Stimulated activated CD8-positive, alpha-beta memory T cell treated with anti-CD3 and anti-CD28 coated beads, Interleukin-12 subunit alpha, Interleukin-12 subunit beta, amount 100 ng/mL, for 24 hours (primary cell): Measurements from ENCODE around the gene TBX20.
"Not testable (repeated sequence)": the region's sequence is repeated elsewhere in the genome, so short reads cannot be mapped to it uniquely, and the experiment has no call there.

Experiments
- DNase-seq: peaks from one replicate; pipeline ENCODE4 v3.0.0-alpha.2; 2020; ENCODE audit errors: extremely low read depth

TBX20 gene

GRCh38 chr7:35255443-35256255 is 1.7 kb upstream of the TBX20 start:
- DNase-seq, result no peak

- no peak for DNase-seq
Observed at GRCh38 chr7:35254496-35255442, 869 bp upstream of the TBX20 start.

DNA sequence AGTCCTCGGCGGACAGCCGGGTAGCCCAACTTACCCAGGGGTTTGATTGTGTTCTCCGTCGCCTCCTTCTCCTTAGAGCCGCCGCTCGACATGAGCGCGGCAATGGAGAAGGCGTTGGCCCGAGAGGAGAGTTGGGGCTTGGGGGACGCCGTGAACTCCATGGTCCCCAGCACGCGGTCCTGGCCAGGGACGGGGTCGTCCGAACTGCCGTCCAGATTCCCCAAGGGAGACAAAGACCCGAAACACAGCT is 515 bp downstream of the TBX20 start:
- DNase-seq, result no peak

DNA sequence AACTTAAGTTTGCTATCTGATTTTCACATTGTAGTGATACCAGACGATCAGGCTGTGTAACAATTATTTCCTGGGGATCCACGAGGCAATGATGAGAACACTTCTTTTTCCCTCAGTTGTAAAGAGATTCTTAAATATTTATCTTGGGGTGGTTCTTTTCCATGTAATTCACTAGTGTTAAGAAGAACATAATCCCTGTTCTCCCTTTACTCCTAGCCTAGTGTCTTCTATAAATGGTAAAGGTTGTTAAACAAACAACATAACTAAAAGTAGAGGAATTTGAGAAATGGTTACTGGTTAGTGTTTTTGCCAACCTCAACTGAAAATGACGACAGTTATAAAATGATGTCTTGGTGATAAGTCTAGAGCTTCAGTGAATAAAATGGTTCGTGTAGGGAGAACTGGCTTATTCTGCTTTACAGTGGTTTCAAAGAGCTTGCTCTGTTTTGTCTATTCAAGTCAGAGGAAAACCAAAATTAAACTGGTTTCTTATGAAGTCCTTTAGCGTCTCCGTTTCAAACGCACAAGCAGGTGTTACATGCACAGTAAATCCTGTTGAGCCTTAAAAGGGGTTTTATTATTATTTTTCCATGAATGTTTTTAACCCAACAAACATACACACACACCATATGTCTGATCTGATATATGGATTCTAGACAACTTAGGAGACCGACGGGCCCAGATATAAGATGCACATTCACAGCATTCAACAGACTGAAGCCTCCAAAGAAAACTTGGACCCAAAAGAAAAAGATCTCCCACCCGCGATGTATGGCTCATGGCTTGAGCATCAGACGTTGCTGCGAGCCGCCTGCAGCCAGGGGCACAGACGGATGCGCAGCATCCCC is 1.1 kb downstream of the TBX20 start:
- DNase-seq, result no peak

DNA sequence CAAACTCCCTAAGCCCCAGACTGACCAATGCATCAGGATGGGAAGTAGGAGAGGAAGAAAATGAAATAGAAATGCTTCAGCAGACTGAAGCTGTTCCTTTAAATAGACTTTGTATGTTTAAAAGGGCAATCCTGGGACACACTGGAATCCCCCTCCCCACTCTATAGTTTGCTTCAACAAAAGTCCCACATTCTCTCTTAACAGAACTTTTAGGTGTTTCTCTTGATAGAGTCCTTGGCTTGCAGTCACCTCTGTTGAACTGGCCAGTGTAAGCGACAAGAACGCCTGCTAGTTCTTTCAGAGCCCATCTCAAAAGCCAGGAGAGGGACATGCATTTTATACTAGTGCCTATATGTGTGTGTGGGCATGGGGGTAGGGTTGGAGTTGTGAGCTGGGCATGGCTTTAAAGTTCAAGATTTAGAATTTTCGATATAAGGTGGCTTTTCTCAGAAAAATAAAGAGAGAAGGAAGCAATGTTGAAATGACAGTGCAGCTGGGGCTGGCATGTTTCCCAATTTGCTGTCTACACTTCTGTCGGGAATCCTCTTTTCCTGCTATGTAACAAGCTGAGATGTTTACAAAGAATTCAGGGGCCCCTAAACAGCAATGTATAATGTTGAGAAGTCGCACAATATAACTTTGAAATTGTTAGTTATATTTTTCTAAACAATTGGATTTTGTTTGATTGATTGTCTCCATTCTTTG is 2.1 kb downstream of the TBX20 start:
- no peak for DNase-seq

- DNase-seq, result no peak
Observed at GRCh38 chr7:35250941-35251340, 3.0 kb downstream of the TBX20 start.

- no peak for DNase-seq
Observed at GRCh38 chr7:35250452-35250851, 3.4 kb downstream of the TBX20 start.

DNA sequence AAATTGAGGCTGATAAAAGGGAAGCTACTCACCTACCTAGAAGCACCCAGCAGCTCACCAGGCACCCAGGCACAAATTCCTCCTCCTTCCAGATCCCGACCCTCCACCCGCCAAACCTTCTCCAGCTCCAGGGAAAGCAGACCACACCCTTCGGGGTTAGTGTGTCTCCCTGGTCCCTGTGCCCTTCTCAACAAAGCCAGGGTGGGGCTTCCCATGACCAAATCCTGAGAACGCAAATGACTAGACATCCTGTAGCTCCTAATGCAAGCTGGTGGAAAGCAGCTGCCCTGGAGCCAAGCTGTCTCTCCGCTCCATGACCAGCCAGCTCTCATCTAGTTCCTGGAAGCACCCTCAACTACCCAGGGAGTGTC is 4.4 kb downstream of the TBX20 start:
- DNase-seq, result no peak

DNA sequence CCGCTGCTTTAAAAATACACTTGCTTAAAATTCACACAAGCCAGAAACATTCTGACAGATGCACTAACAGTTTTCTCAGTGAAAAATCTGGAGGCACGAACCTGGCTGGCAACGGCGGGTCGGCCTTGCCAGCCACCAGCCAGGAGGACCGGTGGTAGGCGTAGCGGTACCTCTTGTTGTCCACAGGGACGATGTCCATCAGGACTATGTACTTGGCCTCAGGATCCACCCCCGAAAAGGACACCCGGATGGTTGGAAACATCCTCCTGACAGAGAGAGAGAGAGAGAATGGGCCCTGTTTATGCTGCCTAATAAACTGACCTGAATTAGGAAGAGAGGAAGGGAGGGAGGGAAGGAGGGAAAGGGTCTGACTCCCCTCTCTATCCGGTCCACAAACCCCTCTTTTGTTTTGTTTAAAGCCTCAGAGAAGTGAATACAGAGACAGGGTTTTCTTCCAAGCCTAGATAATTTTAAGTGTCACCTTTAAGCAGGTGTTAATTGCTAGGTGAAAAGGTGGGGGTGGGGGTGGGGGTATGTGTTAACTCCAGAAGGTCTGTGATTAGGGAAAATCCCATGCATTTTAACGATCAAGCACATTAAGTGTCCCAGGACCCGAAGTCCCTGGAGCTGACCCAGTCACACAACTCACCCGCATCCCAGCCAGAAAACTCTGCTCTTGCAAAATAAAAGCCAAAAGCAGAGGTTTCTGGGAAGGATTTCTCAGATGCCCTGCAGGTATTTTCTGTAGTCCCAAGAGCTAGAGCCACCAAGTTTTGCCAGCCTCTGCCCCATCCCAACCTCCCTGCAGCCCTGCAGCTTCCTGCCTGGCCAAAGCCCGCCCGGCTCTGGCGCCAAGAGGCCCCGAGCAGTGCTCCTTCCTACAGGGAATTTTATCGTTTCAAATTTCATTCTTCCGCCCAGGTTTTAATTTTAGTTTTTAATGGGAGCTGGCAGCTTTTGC is 5.0 kb downstream of the TBX20 start:
- DNase-seq, result no peak

DNA sequence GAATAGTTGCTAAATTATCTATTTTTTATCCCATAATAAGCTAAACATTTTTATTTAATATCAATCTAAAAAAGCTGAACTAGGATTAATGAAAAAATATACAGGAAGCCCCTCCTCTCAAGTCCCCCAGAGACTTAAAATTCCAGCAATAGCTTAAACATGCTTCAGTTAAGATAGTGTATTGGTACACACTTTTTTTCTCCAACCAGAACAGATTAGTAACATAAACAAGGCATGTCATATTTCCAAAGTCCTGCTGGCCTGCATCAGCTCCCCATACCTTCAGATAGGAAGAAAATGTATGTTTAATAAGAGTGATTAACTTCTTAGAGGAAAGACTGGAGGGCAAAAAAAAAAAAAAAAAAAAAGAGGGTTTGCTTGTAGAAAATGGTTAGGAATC is 7.1 kb downstream of the TBX20 start:
- no peak for DNase-seq

- no peak for DNase-seq
Observed at GRCh38 chr7:35241884-35242283, 12.0 kb downstream of the TBX20 start.

- no peak for DNase-seq
Observed at GRCh38 chr7:35241436-35241835, 12.5 kb downstream of the TBX20 start.

GRCh38 chr7:35241008-35241407 is 12.9 kb downstream of the TBX20 start:
- DNase-seq, result not testable (repeated sequence)

DNA sequence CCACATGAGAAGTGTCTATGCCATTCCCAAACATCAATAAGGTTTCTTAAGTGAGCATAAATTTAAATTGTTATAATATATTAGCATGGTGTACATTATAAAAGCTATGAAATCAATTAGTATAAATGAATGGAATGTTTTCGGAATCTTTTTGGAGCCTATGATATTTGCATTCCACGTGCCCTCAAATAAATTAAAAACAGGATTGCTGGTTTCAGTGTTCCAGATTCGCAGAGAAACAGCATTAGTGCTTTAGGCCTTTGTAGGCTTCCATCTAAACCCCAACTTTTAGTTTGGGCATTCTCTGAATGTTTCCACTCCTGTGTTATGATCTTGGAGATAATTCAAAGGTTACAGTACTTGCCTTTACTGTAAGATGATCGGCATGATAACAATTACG is 15.4 kb downstream of the TBX20 start:
- not testable (repeated sequence) for DNase-seq

- DNase-seq, result no peak
Observed at GRCh38 chr7:35232994-35233393, 20.9 kb downstream of the TBX20 start.

DNA sequence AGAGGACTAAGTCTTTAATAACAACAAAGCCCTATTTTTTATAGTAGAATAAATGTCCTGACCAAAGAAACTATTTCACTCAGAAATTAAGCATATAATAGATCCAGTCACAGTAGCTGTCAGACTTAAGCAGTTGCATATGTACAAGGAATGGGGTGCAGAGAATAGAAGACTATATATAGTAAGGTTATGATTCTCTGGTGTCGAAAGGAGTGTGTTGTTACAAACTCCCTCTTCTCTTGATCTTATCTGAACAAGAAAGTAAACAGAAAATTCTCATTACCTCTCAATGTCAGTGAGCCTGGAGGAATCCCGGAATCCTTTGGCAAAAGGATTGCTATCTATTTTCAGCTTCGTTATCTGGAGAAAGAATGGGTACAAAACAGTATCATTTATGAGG is 22.7 kb downstream of the TBX20 start:
- not testable (repeated sequence) for DNase-seq

DNA sequence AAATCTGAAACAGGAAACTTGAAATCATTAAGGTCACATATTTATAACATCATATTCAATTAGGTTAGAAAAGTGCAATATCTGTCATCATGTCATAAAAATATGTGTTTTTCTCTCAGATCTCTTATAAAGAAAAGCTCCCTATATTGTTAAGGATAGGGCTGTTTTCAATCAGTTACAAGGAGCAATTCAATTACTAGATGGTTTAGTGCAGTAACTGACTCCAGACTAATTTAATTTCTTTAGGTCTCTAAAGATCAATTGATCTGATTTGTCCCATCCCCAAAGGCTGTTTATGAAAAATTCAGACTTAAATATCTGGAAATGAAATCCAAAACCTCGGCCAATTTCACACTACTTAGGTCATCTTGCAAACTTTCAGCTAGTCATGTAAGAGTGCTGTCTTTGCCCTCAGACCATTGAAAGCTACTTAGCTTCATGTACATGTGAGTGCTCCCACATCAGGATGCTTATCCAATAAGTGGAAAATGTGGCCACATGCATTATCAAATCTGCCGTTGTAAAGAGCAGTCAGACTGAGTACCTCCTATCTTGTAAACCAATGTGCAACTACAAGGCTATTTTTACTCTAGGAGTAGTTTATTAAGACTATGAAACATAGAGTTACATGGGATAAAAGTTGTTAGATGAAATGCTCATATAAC is 24.7 kb downstream of the TBX20 start:
- DNase-seq, result not testable (repeated sequence)

DNA sequence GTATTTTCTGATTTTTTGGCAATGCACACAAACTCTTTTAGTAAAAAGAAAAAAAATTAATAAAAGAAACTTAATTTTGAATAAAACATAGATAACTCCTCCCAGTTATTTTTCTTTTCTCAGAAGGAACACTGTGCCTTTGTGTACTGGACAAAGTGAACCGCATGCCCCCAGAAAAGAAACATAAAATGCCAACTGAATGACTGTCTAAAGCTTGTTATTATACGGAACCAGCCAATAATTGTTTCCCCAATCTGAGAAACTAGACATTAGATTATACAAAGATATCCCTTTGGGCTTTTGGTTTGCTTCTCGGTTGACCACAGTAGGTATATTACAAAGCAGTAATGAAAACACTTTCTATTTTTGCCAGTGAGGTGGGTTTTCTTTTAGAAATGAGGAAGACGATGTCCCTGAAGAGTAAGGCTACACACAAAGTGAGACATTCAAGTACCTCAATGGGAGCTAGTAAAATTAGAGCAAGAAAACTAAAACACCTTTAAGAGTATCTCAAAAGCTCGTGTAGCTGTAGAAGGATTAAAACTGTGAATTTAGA is 25.3 kb downstream of the TBX20 start:
- not testable (repeated sequence) for DNase-seq

- DNase-seq, result not testable (repeated sequence)
Observed at GRCh38 chr7:35227438-35227837, 26.5 kb downstream of the TBX20 start.

- DNase-seq, result not testable (repeated sequence)
Observed at GRCh38 chr7:35222445-35222844, 31.5 kb downstream of the TBX20 start.
